Spleen (tissue), 7 donors: ENCODE data around the gene ITM2B.

Experiments used
- POLR2AphosphoS5 ChIP-seq, 3 donors: sonication (generic); formaldehyde crosslinking; IDR thresholded peaks; one replicate each; pipeline ENCODE4 v1.5.1; 2017; ENCODE audit warnings: antibody characterized with exemption in 3 of 3
- TF ChIP-seq, protein P1 (sequence below), 11 experiments: fragments of 200-600 bp in 7 of 11; fragments of 450-650 bp in 4 of 11; sonication (generic) in 4 of 11; IDR thresholded peaks in 8 of 11; conservative IDR thresholded peaks in 3 of 11; 1 replicate in 7 of 11; 2 replicates in 4 of 11; pipeline versions ENCODE4 v1.4.0 to v1.8.0; 2016 to 2021; ENCODE audit warnings: antibody characterized with exemption in 11 of 11, inconsistent platforms in 4 of 11, mild to moderate bottlenecking in 1 of 11
- donor health status: DM: no; HTN: no; CAD: no; lungs with moderate emphysema.
- donor health status: DM: no; HTN: no; CAD: no.
- donor health status: DM: no; HTN: no; CAD: no.

DNA sequence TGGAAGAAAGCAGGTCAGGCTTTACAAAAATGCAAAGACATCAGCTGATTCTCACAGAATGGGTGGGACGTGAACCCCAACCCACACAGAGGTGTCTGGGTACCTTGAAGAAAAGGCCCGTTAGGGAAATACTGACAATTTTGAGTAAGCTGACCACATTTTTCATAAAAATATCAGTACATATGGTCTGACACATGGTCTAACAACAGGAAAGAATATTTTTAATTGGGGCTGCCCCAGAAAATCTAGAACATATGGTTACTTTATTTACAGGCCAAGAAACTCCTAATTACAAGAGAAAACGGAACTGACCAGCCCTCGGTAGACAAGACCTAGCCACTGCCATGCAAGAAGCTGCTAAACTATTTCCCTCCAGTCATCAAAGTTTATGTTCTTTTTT is 48.7 kb upstream of the ITM2B start:
- TF ChIP-seq, protein P1, sequence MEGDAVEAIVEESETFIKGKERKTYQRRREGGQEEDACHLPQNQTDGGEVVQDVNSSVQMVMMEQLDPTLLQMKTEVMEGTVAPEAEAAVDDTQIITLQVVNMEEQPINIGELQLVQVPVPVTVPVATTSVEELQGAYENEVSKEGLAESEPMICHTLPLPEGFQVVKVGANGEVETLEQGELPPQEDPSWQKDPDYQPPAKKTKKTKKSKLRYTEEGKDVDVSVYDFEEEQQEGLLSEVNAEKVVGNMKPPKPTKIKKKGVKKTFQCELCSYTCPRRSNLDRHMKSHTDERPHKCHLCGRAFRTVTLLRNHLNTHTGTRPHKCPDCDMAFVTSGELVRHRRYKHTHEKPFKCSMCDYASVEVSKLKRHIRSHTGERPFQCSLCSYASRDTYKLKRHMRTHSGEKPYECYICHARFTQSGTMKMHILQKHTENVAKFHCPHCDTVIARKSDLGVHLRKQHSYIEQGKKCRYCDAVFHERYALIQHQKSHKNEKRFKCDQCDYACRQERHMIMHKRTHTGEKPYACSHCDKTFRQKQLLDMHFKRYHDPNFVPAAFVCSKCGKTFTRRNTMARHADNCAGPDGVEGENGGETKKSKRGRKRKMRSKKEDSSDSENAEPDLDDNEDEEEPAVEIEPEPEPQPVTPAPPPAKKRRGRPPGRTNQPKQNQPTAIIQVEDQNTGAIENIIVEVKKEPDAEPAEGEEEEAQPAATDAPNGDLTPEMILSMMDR (IDR thresholded peaks at IDR 0.05 in 8 of 11, conservative IDR thresholded peaks at IDR 0.05 in 3 of 11): no peak
- TF ChIP-seq POLR2AphosphoS5 (IDR thresholded peaks at IDR 0.05): no peak
